GM21390 (cell line): Measurements from ENCODE around the gene KIF18A.

Experiments
- ATAC-seq: cut with Tn5 transposase; IDR thresholded peaks from one replicate; pipeline ENCODE4 v1.9.1; 2021; ENCODE audit not compliant: unreplicated experiment

KIF18A gene

GRCh38 chr11:28049338-28050216 lies 58.4 kb downstream of the KIF18A start:
- ATAC-seq: no peak

DNA sequence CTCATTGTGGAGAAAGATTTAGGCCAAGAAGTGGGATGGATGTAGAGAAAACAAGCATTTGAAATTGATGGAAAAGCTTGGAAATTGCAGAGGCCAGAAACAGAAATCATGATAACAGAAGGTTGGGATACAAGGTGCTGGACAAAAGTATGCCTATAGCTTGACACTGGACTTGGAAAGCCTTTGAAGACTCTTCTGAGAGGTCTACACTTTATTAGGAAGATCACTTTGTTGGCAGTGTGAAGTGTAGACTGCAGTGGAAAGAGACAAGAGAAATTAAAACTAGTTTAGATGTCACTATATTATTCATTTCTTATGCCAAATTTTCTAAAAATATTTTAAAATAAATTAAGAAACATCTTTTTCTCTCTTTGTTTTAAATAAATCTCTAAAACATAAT lies 59.1 kb downstream of the KIF18A start:
- no peak for ATAC-seq

DNA sequence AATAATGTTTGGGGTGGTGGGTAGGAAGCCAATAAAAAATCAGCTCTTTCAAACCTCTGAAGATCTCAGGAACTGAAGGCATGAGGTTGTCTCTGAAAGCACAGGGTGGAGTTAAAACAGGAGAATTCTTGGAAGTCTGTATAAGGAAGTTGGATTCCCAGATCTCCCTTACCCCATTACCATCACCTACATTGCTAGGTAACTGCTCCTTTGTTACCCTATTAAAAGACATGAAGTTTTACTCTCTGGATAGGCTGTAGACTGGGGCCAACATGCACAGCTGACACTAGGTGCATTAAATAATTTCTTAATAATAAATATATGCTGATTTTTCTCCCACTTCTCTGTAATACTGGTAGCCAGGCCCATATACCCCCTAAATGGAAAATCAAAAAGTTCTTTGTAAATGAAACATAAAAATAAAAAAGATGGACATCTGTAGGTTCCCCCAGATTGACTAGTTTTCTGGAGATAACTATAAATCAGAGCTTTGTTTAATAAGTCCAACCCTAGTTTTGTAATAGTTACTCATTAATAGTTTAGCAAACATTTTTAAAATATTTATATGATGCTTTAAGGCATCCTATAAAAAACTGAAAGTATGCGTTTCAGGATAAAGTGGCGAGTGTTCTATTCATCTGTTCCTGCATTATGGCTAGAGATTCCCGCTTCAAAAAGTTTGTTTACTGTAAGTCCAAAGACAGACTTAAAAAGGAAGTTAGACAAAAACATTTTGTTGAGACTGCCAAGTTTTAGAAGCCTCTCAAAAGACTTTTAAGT lies 63.8 kb downstream of the KIF18A start:
- ATAC-seq: no peak

DNA sequence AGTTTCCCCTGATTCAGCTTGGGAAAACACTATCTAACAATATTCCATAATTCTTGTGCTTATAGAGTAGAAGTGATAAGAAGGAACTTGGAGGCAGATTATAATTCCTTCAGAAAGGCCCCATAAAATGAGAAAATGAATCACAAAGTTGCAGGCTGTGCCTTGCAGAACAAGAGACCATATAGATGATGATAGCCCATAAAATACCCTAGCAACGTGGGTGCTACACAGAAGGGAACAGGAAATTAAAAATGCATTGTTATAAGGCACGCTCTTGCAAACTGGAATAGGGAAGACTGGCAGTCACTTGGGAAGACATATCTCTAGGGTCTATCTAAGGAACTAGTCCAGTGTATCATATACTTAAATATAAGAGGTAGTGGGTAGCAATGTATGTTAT lies 67.6 kb downstream of the KIF18A start:
- no peak for ATAC-seq

GRCh38 chr11:28038775-28039174 lies 69.2 kb downstream of the KIF18A start:
- ATAC-seq: no peak

DNA sequence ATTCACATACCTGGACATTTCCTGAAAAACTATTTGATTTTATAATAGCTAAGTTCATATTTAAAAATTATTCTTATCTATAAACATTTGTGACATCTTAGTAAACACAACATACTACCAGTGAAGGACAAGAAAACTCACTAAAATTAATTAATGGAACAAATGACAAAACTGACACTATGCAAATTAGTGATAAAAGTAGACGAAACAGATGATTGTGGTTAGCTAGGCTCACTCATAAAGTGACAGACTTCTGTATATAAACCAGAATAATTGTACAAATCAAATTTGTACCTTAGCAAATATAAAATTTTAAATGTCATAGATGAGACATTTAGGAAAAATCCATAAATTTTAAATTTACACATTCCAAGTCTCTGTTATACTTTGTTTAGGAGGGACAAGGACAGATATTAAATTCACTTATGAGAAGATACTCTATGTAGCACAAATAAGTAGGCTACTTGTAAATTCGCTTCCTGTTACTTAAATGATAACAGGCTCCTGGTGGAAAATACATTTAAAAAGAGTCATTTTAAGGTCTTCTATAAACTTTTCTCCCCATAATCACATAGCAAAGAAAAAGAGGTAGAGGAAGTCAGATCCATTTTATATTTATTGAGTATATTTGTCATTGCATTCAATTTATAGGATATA lies 81.2 kb downstream of the KIF18A start:
- ATAC-seq: peak; percentile 76

DNA sequence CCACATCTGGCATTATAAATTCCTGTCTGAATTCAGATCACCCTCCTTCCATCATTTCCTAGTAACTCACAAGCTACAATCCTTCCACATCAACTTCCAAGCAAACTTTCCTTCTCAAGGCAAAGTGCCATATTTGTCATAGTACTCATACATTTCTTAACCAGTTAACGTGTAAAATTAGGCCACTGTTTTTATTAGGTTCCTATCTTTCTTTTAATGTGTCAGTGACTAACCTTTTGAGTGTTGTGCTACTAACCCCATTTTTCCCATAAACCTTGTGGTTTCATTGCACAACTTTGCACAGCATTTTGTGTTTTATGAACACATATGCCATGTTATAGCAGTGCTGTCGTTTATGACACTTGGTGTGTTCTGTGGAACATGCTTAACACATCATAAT lies 90.1 kb downstream of the KIF18A start:
- no peak for ATAC-seq

DNA sequence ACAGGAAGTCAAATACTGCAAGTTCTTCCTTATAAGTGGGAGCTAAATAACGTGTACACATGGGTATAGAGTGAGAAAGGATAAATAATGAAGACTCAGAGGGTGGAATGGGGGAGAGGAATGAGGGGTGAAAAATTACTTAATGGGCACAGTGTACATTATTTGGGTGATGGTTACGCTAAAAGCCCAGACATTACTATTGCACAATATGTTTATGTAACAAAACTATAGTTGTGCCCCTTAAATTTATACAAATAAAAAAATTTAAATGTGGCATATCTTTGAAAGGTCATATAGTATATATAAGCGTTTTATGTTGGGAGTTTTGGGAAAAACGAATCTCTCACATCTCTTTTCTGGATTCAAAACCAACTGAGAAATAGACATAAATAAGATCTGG lies 96.1 kb downstream of the KIF18A start:
- ATAC-seq: no peak

DNA sequence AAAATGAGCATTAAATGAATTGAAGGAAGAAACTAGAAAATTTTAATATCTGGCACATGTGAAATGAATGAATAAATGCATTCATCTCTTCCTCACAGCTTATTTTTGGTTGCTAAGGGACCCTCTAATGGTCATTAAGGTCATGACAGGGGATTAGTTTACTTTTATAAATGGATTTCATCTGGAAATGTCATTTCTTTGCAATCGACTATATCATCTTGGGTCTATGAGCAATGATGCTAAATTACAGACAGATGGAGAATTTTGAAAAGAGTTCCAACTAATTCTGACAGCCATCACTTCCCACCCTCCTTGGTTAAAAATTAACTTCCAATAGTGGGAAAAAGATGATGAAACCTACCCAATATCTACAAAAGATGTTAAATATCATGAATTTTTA lies 98.0 kb downstream of the KIF18A start:
- no peak for ATAC-seq

DNA sequence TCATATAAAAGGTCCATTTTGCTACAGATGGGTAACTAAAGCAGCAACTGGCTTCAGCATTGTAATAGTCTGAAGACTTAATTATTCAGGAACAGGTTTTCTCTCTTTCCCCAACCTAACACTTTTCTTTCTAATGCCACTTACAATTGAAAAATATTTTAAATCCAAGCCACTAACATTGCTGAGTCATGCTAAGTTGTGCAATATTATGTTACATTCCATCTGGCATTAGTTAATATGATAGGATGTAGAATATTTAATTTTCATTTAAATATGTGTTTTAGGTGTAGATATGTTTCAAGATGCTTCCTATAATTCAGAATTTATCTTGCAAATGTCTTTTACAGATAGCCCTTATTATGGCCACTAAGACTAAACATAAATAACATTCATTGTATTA lies 98.6 kb downstream of the KIF18A start:
- ATAC-seq: no peak

DNA sequence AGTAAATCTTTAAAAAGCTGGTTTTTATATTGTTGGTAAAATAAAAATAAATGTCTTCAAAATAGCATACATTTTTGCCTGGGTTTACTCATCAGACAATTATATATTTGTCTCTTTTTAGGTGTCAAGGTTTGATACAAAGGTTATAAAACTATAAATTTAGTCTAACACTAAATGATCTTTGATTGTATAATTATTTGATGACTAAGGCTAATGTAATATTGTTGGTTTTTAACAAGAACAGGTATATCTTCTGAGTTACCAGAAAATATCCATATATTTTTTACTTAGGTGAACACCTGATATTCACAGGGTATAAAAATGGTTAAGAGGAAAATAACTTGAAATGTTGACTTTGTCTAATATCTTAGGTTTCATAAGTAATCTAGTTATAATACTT lies 104.3 kb downstream of the KIF18A start:
- ATAC-seq: no peak

DNA sequence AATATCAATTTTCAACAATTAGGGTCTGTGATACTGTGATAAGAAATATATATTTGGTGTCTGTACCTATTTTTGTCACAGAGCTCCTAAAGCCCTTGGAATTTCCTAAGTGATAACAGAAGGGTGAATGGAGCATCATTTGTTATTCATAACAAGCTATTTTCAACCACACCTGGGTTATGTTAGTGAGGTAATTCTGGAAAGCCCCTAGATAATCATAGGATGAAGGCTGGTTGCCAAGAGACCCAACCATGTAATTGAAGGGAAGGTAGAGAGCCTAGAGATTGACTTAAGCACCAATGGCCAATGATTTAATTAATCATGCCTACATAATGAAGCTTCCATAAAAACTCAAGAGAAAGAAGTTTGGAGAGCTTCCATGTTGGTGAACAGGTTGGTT lies 109.4 kb downstream of the KIF18A start:
- no peak for ATAC-seq

- ATAC-seq: no peak
Measured at GRCh38 chr11:27997344-27997743, 110.6 kb downstream of the KIF18A start.

DNA sequence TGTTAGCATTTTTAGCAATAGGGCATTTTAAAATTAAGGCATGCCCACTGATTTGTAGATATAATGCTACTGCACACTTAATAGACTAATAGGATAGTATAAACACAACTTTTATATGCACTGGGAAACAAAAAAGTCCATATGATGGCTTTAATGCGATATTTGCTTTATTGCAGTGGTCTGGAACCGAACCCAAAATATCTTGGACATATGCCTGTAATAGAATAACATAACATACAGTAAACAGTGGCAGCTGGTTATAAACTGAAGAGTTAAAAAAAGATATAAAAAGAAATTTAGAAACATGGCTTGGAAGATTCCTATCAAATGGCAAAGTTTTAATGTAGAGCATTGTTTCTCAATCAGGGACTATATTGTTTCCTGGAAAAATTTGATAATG lies 111.9 kb downstream of the KIF18A start:
- no peak for ATAC-seq

DNA sequence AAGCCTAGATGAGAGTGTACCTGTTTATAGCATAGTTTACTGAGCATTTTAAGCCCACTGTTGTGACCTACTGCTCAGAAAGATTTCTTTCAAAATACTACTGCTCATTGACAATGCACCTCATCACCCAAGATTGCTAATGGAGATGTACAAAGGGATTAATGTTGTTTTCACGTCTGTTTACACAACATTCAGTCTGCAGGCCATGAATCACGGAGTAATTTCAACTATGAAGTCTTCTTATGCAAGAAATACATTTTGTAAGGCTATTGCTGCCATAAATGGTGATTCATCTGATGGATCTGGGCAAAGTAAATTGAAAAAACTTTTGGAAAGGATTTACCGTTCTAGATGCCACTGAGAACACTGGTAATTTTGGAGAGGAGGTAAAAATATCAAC lies 112.9 kb downstream of the KIF18A start:
- ATAC-seq: no peak

DNA sequence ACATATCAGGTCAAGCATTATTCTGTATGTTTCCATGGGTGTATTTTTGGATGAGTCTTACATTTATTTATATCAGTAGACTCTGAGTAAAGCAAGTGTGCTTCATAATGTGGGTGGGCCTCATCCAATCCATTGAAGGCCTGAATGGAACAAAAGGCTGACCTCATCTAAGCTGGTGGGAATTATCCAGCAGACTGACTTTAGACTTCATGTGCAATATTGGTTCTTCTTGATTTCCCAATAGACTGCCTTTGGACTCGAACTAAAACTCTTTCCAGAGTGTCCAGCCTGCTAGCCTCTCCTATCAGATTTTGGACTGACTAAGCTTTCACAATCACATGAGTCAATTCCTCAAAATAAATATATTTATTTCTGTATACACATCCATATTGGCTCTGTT lies 116.2 kb downstream of the KIF18A start:
- no peak for ATAC-seq

DNA sequence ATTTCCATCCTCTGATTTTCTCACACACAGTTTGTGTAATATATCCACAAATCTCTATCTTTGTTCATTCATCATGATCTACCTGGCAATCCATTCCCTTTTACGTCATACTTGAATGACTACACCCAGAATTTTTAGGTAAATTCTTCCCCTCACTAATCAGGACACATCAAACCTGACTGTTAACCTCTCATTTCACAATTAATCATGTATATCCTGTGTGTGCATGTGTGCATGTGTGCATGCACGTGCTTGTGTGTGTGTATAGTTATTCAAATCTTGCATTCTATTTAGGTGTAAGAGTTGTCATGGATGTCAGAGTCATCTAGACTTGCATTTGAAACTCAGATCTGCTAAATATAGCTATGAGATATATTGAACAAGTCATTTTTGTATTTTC lies 130.4 kb downstream of the KIF18A start:
- ATAC-seq: no peak

DNA sequence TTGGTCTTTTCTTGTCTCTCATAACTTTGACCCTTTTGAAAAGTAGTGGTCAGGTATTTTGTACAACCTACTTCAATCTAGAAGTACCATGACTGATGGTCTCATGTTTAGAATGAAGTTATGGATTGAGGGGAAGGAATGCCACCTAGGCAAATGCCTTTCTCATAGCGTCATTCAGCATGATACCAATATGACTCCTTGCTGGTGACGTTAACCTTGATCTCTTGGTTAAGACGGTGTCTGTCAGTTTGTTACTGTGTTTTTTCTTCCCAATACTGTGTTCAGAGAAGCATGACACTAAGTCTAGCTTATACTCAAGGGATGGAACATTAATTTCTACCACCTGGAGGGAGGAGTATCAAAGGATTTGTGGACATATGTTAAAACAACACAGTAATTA lies 130.9 kb downstream of the KIF18A start:
- ATAC-seq: no peak

DNA sequence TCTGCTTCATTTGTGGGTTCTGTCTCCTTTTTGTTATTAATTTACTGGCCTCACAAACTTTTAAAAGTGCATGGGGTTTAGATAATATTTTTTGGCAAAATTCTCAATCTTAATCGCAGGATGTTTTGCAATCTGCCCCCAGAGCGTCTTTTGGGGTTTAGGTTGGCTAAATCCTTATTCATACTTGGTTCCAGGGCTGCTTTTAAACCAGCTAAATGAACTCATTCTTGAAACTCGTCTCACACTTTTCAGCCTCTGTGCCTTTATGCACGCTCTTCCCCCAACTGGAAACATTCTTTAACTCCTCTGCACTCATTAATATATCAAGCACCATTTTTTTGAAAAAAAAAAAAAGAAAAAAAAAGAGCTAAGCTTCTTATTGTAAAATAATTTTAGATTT lies 131.7 kb downstream of the KIF18A start:
- no peak for ATAC-seq

GRCh38 chr11:27973851-27974536 lies 134.0 kb downstream of the KIF18A start:
- no peak for ATAC-seq

DNA sequence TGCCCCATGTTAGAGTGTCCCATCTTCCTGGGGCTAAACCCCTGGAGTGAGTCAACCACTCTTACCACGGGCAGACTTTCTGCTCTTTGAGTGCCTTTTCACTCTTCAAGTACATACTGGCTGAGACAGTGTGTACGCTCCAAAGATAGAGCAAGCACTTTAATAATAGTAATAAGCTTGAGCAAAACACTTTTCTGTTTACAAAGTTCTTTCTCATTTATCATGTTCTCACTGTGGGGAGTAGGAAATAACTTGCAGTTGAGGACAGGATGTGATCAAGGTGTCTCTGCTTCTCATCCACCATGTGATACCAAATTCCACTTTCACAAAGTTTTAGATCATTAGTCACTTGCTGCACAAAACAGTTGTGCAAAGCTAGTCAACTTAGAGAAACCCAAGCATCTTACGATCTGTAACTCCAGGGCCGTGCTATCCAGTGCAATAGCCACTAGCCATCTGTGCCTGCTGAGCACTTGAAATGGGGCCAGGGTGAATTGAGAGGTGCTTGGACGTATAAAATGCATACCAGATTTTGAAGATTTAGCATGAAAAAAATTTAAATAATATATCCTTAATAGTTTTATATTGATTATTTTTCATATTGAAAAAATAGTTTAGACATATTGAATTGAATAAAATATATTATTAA lies 135.3 kb downstream of the KIF18A start:
- no peak for ATAC-seq
